IPS DF 4.7 (cell line): ENCODE results near the gene MT1G.
"Not testable (repeated sequence)": the region's sequence is repeated elsewhere in the genome, so short reads cannot be mapped to it uniquely, and the experiment has no call there.

Experiments
- DNase-seq: peaks from one replicate; pipeline ENCODE4 v3.0.0-alpha.2; 2013; ENCODE audit warnings: low spot score; ENCODE audit errors: extremely low read depth

MT1G gene

GRCh38 chr16:56667581-56668571 lies at the start of gene MT1G:
Gene MT1G (minus strand): TSS chr16:56668065. CDS start chr16:56667993, 72 bp downstream.
- DNase-seq: no peak

- not testable (repeated sequence) for DNase-seq
Observed at GRCh38 chr16:56717532-56717931, 49.7 kb upstream of the MT1G start.

GRCh38 chr16:56716761-56717160 lies 48.9 kb upstream of the MT1G start:
- no peak for DNase-seq

- no peak for DNase-seq
Observed at GRCh38 chr16:56715126-56715525, 47.3 kb upstream of the MT1G start.

GRCh38 chr16:56713794-56714193 lies 45.9 kb upstream of the MT1G start:
- no peak for DNase-seq

- no peak for DNase-seq
Observed at GRCh38 chr16:56711862-56712261, 44.0 kb upstream of the MT1G start.

GRCh38 chr16:56710181-56710737 lies 42.4 kb upstream of the MT1G start:
- DNase-seq: no peak

GRCh38 chr16:56709443-56710040 lies 41.7 kb upstream of the MT1G start:
- DNase-seq: no peak

GRCh38 chr16:56708525-56709442 lies 40.9 kb upstream of the MT1G start:
- no peak for DNase-seq

GRCh38 chr16:56702836-56703235 lies 35.0 kb upstream of the MT1G start:
- no peak for DNase-seq

GRCh38 chr16:56701534-56701933 lies 33.7 kb upstream of the MT1G start:
- no peak for DNase-seq

- no peak for DNase-seq
Observed at GRCh38 chr16:56700631-56701030, 32.8 kb upstream of the MT1G start.

- no peak for DNase-seq
Observed at GRCh38 chr16:56700195-56700594, 32.3 kb upstream of the MT1G start.

GRCh38 chr16:56697456-56698155 lies 29.7 kb upstream of the MT1G start:
- DNase-seq: no peak

- no peak for DNase-seq
Observed at GRCh38 chr16:56695246-56695645, 27.4 kb upstream of the MT1G start.

- no peak for DNase-seq
Observed at GRCh38 chr16:56691885-56692284, 24.0 kb upstream of the MT1G start.

- no peak for DNase-seq
Observed at GRCh38 chr16:56690420-56691122, 22.7 kb upstream of the MT1G start.

GRCh38 chr16:56689171-56689570 lies 21.3 kb upstream of the MT1G start:
- DNase-seq: no peak

- DNase-seq: no peak
Observed at GRCh38 chr16:56688762-56689161, 20.9 kb upstream of the MT1G start.

GRCh38 chr16:56686758-56687157 lies 18.9 kb upstream of the MT1G start:
- no peak for DNase-seq
